Vagina (tissue), 2 donors: ENCODE data around the gene FBXL20.

Experiments
- POLR2A ChIP-seq, 2 donors: fragments of 450-650 bp; IDR thresholded peaks; one replicate each; pipeline ENCODE4 v1.6.1; 2017; ENCODE audit warnings: antibody characterized with exemption in 2 of 2, mild to moderate bottlenecking in 2 of 2, moderate library complexity in 2 of 2
- POLR2AphosphoS5 ChIP-seq, 2 donors: sonication (generic); formaldehyde crosslinking; IDR thresholded peaks; one replicate each; pipeline ENCODE4 v1.9.0; 2017; ENCODE audit warnings: antibody characterized with exemption in 2 of 2, mild to moderate bottlenecking in 2 of 2, low read depth in 1 of 2; ENCODE audit not compliant: insufficient read depth in 1 of 2
- TF ChIP-seq, protein P1 (sequence below), 3 experiments: fragments of 450-650 bp in 2 of 3; fragments of 200-600 bp in 1 of 3; sonication (generic) in 1 of 3; IDR thresholded peaks; one replicate each; pipeline ENCODE4 v1.5.1; 2017 to 2019; ENCODE audit warnings: antibody characterized with exemption in 3 of 3, mild to moderate bottlenecking in 2 of 3, moderate library complexity in 2 of 3

DNA sequence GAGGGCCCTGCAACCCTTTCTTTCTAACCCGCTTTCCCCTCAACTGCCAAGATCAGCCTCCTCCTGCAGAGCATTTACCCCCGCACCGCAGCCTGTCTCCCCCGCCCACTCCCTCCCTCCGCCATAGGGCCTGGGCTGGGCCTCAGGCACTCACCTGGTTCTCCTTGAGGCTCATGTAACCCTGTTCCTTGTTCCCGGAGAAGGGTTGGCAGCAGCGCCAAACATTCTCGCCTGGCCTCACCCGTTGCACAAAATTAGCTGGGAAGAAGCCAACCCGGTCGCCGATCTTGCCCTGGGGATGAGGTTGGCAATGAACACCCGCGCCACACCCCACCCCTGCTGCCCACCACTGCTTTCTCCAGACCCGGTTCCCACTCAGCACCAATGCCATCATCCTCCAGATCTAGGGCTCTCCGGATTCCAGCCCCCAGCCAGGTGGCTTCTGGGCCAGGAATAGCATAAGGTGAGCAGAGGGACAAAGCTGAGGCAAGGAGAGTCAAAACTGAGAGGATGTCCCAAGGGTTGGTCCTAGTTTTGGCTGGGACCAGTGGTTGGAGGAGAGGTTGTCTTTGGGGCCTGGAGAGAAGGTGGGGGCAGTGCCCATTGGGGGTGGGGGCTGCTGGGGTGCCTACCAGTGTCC is 188.5 kb downstream of the FBXL20 start:
- TF ChIP-seq POLR2A (IDR thresholded peaks at IDR 0.05) (no peak), POLR2AphosphoS5 (IDR thresholded peaks at IDR 0.05; ENCODE audit: insufficient read depth in 1 of 2, low read depth in 1 of 2) (no peak)
- TF ChIP-seq, protein P1, sequence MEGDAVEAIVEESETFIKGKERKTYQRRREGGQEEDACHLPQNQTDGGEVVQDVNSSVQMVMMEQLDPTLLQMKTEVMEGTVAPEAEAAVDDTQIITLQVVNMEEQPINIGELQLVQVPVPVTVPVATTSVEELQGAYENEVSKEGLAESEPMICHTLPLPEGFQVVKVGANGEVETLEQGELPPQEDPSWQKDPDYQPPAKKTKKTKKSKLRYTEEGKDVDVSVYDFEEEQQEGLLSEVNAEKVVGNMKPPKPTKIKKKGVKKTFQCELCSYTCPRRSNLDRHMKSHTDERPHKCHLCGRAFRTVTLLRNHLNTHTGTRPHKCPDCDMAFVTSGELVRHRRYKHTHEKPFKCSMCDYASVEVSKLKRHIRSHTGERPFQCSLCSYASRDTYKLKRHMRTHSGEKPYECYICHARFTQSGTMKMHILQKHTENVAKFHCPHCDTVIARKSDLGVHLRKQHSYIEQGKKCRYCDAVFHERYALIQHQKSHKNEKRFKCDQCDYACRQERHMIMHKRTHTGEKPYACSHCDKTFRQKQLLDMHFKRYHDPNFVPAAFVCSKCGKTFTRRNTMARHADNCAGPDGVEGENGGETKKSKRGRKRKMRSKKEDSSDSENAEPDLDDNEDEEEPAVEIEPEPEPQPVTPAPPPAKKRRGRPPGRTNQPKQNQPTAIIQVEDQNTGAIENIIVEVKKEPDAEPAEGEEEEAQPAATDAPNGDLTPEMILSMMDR (IDR thresholded peaks at IDR 0.05), result no peak
